Loucy (cell line): ENCODE measurements around the gene DRGX.

ENCODE experiments used
- H2AFZ ChIP-seq: fragments of 200-600 bp; sonication (generic); 2 replicates; pipeline ENCODE4 v1.6.0; 2016; ENCODE audit warnings: antibody characterized with exemption, mild to moderate bottlenecking, low read length, moderate library complexity
- H3F3A ChIP-seq: fragments of 200-600 bp; 2 replicates; pipeline ENCODE4 v1.6.0; 2016; ENCODE audit warnings: antibody characterized with exemption, low read depth, mild to moderate bottlenecking
- H3K27me3 ChIP-seq: fragments of 200-600 bp; sonication (generic); 2 replicates; pipeline ENCODE4 v1.6.1; 2014; ENCODE audit warnings: low read length, mild to moderate bottlenecking; ENCODE audit not compliant: insufficient read depth, poor library complexity, severe bottlenecking
- H3K36me3 ChIP-seq: fragments of 200-600 bp; sonication (generic); 2 replicates; pipeline ENCODE4 v1.6.1; 2016; ENCODE audit warnings: low read length; ENCODE audit not compliant: insufficient read depth
- H3K4me1 ChIP-seq: fragments of 200-600 bp; sonication (generic); 2 replicates; pipeline ENCODE4 v1.5.1; 2014; ENCODE audit warnings: low read length, mild to moderate bottlenecking; ENCODE audit not compliant: insufficient read depth, poor library complexity, severe bottlenecking
- H3K4me2 ChIP-seq: fragments of 200-600 bp; sonication (generic); 2 replicates; pipeline ENCODE4 v1.6.0; 2014; ENCODE audit warnings: antibody characterized with exemption, low read length, low read depth, mild to moderate bottlenecking; ENCODE audit not compliant: poor library complexity, severe bottlenecking
- H3K4me3 ChIP-seq: fragments of 200-600 bp; sonication (generic); 2 replicates; pipeline ENCODE4 v1.5.1; 2014; ENCODE audit warnings: low read length, mild to moderate bottlenecking, mixed read lengths; ENCODE audit not compliant: poor library complexity, severe bottlenecking
- H3K79me2 ChIP-seq: fragments of 200-600 bp; sonication (generic); 2 replicates; pipeline ENCODE4 v1.6.1; 2014; ENCODE audit warnings: low read length; ENCODE audit not compliant: insufficient read depth
- H3K9ac ChIP-seq: fragments of 200-600 bp; sonication (generic); 2 replicates; pipeline ENCODE4 v1.6.0; 2014; ENCODE audit warnings: mild to moderate bottlenecking, low read depth, low read length, moderate library complexity; ENCODE audit not compliant: poor library complexity, severe bottlenecking
- H3K9me2 ChIP-seq: fragments of 200-600 bp; sonication (generic); replicated peaks from 2 replicates; pipeline ENCODE4 v1.6.1; 2016; ENCODE audit warnings: low read depth, low read length, mixed read lengths
- H3K9me3 ChIP-seq: fragments of 200-600 bp; sonication (generic); 2 replicates; pipeline ENCODE4 v1.6.1; 2014; ENCODE audit warnings: mild to moderate bottlenecking, antibody characterized with exemption, low read length, low read depth; ENCODE audit not compliant: insufficient read depth
- H4K20me1 ChIP-seq: fragments of 200-600 bp; sonication (generic); 2 replicates; pipeline ENCODE4 v1.6.0; 2014; ENCODE audit warnings: antibody characterized with exemption, low read length, mild to moderate bottlenecking; ENCODE audit not compliant: insufficient read depth, poor library complexity, severe bottlenecking
- CTCF ChIP-seq: fragments of 200-600 bp; sonication (generic); conservative IDR thresholded peaks from 2 replicates; pipeline ENCODE4 v1.5.1; 2014; ENCODE audit warnings: mild to moderate bottlenecking, antibody characterized with exemption, low read length
- EZH2phosphoT487 ChIP-seq: fragments of 200-600 bp; IDR thresholded peaks from 2 replicates; pipeline ENCODE4 v1.6.1; 2018; ENCODE audit warnings: antibody characterized with exemption, mild to moderate bottlenecking, moderate library complexity, borderline replicate concordance

Gene DRGX

GRCh38 chr10:49364747-49365146, 31.1 kb downstream of the DRGX start:
- Histone ChIP-seq H3F3A (no peaks in the 10 kb centered on the region), H3K79me2 (no peaks in the 10 kb centered on the region), H3K4me1 (no peaks in the 10 kb centered on the region), H2AFZ (no peak overlapping the region), H3K9ac (no peak overlapping the region), H3K4me3 (no peak overlapping the region), H3K27me3 (no peaks in the 10 kb centered on the region), H3K4me2 (no peak overlapping the region), H3K36me3 (no peaks in the 10 kb centered on the region), H3K9me3 (no peaks in the 10 kb centered on the region), H3K9me2 (no peaks in the 10 kb centered on the region), H4K20me1 (no peaks in the 10 kb centered on the region)
- TF ChIP-seq EZH2phosphoT487 (no peak), CTCF (no peak)

GRCh38 chr10:49364051-49364450, 31.8 kb downstream of the DRGX start:
- H3K9ac ChIP-seq = no peak overlapping the region
- H3K9me3 ChIP-seq = no peaks in the 10 kb centered on the region
- no peaks in the 10 kb centered on the region for H3K27me3 ChIP-seq
- no peak for TF ChIP-seq CTCF
- no peak overlapping the region for H3K4me3 ChIP-seq
- H3K36me3 ChIP-seq = no peaks in the 10 kb centered on the region
- H3F3A ChIP-seq = no peaks in the 10 kb centered on the region
- H3K4me1 ChIP-seq = no peaks in the 10 kb centered on the region
- H3K9me2 ChIP-seq = no peaks in the 10 kb centered on the region
- no peak overlapping the region for H3K4me2 ChIP-seq
- no peaks in the 10 kb centered on the region for H3K79me2 ChIP-seq
- no peaks in the 10 kb centered on the region for H4K20me1 ChIP-seq
- H2AFZ ChIP-seq = no peak overlapping the region

GRCh38 chr10:49363309-49364031, 32.4 kb downstream of the DRGX start:
- no peak overlapping the region for H3K9ac ChIP-seq
- H3F3A ChIP-seq = no peaks in the 10 kb centered on the region
- TF ChIP-seq CTCF = no peak
- no peak for TF ChIP-seq EZH2phosphoT487
- H3K27me3 ChIP-seq = no peaks in the 10 kb centered on the region
- H2AFZ ChIP-seq = no peak overlapping the region
- H3K9me3 ChIP-seq = no peaks in the 10 kb centered on the region
- no peaks in the 10 kb centered on the region for H3K79me2 ChIP-seq
- no peaks in the 10 kb centered on the region for H3K9me2 ChIP-seq
- H3K4me2 ChIP-seq = no peak overlapping the region
- H3K4me3 ChIP-seq = no peak overlapping the region
- H3K4me1 ChIP-seq = no peaks in the 10 kb centered on the region
- no peaks in the 10 kb centered on the region for H3K36me3 ChIP-seq
- H4K20me1 ChIP-seq = no peaks in the 10 kb centered on the region
